NCI-H2029 (cell line): Measurements from ENCODE around the gene HMBS.
"Not testable (repeated sequence)": the region's sequence is repeated elsewhere in the genome, so short reads cannot be mapped to it uniquely, and the experiment has no call there.

Experiments
- DNase-seq: peaks from one replicate; lab custom pipeline; 2025; lab: John Stamatoyannopoulos, UW

HMBS gene

GRCh38 chr11:119084663-119085436 is at the start of gene HMBS:
TSS of gene HMBS (plus strand) at chr11:119084881. CDS start at chr11:119085034, 153 bp downstream.
- peak; percentile 90 for DNase-seq

GRCh38 chr11:119038884-119039283 is 45.8 kb upstream of the HMBS start:
- no peak for DNase-seq

GRCh38 chr11:119039471-119039870 is 45.2 kb upstream of the HMBS start:
- not testable (repeated sequence) for DNase-seq

- no peak for DNase-seq
Observed at GRCh38 chr11:119041821-119042514, 42.7 kb upstream of the HMBS start.

- no peak for DNase-seq
Observed at GRCh38 chr11:119042927-119043326, 41.8 kb upstream of the HMBS start.

- no peak for DNase-seq
Observed at GRCh38 chr11:119044708-119045107, 40.0 kb upstream of the HMBS start.

- DNase-seq, result no peak
Observed at GRCh38 chr11:119046489-119046888, 38.2 kb upstream of the HMBS start.

GRCh38 chr11:119047205-119047604 is 37.5 kb upstream of the HMBS start:
- no peak for DNase-seq

- DNase-seq, result no peak
Observed at GRCh38 chr11:119048644-119049043, 36.0 kb upstream of the HMBS start.

GRCh38 chr11:119049081-119049480 is 35.6 kb upstream of the HMBS start:
- DNase-seq, result no peak

- no peak for DNase-seq
Observed at GRCh38 chr11:119051440-119052162, 33.1 kb upstream of the HMBS start.

- no peak for DNase-seq
Observed at GRCh38 chr11:119052163-119052814, 32.4 kb upstream of the HMBS start.

- DNase-seq, result no peak
Observed at GRCh38 chr11:119054418-119054817, 30.3 kb upstream of the HMBS start.

- DNase-seq, result no peak
Observed at GRCh38 chr11:119055901-119056300, 28.8 kb upstream of the HMBS start.

- no peak for DNase-seq
Observed at GRCh38 chr11:119056421-119056999, 28.2 kb upstream of the HMBS start.

GRCh38 chr11:119057000-119057769 is 27.5 kb upstream of the HMBS start, which contains the start of gene HYOU1:
TSS of gene HYOU1 (minus strand) at chr11:119057205. CDS start at chr11:119056160, 1,045 bp downstream.
- DNase-seq, result peak; percentile 92

- not testable (repeated sequence) for DNase-seq
Observed at GRCh38 chr11:119059128-119059527, 25.6 kb upstream of the HMBS start.

GRCh38 chr11:119061256-119061655 is 23.4 kb upstream of the HMBS start:
- no peak for DNase-seq

- no peak for DNase-seq
Observed at GRCh38 chr11:119062779-119063178, 21.9 kb upstream of the HMBS start.

- no peak for DNase-seq
Observed at GRCh38 chr11:119065369-119065768, 19.3 kb upstream of the HMBS start.
